Erythroblast (primary cell): ENCODE results near the gene FAM83B.

ENCODE experiments used
- GATA1 ChIP-seq: IDR thresholded peaks from 2 replicates; pipeline ENCODE4 v1.6.1; 2011; ENCODE audit warnings: low read depth, mild to moderate bottlenecking, control low read depth, low read length, moderate library complexity
- POLR2A ChIP-seq: IDR thresholded peaks from 2 replicates; pipeline ENCODE4 v1.6.1; 2011; ENCODE audit warnings: mild to moderate bottlenecking, low read length

- no peak for TF ChIP-seq POLR2A
- no peak for TF ChIP-seq GATA1
These were observed 44.9 kb upstream of the FAM83B start for GRCh38 chr6:54801669-54802068.
